HepG2 (cell line): Measurements from ENCODE around the gene SLC5A5. TPM values are rescaled to one million over a fixed set of nuclear protein-coding genes. Genes with fewer than 3 reads are reported as not detected.

Experiments used
- E2F5 ChIP-seq: sonication (generic); formaldehyde crosslinking; conservative IDR thresholded peaks from 2 replicates; pipeline ENCODE4 v1.4.0; 2020; ENCODE audit warnings: missing genetic modification reagents
- HES4 ChIP-seq: sonication (generic); formaldehyde crosslinking; IDR thresholded peaks from 2 replicates; pipeline ENCODE4 v1.9.0; 2021; ENCODE audit warnings: mild to moderate bottlenecking, missing genetic modification reagents, borderline replicate concordance
- HNRNPH1 ChIP-seq: fragments of 200-400 bp; formaldehyde crosslinking; optimal IDR thresholded peaks from 2 replicates; pipeline ENCODE3; 2017; ENCODE audit warnings: mild to moderate bottlenecking, low read depth, low read length
- HOXD1 ChIP-seq: sonication (generic); formaldehyde crosslinking; IDR thresholded peaks from 2 replicates; pipeline ENCODE4 v1.5.0; 2020; ENCODE audit warnings: missing genetic modification reagents
- KLF12 ChIP-seq: sonication (generic); formaldehyde crosslinking; IDR thresholded peaks from 2 replicates; pipeline ENCODE4 v1.4.0; 2020; ENCODE audit warnings: missing genetic modification reagents, borderline replicate concordance
- NFE2L1 ChIP-seq: sonication (generic); formaldehyde crosslinking; IDR thresholded peaks from 2 replicates; pipeline ENCODE4 v1.4.0; 2020; ENCODE audit warnings: missing genetic modification reagents, mild to moderate bottlenecking, borderline replicate concordance
- PPARG ChIP-seq: conservative IDR thresholded peaks from 2 replicates; pipeline ENCODE4 v1.6.1; 2016; ENCODE audit warnings: missing biosample characterization, missing genetic modification reagents
- SMYD3 ChIP-seq: sonication (generic); formaldehyde crosslinking; IDR thresholded peaks from 2 replicates; pipeline ENCODE4 v1.8.1; 2023; ENCODE audit warnings: mild to moderate bottlenecking, missing genetic modification reagents
- SP1 ChIP-seq, 2 experiments: fragments of 450-650 bp in 1 of 2; sonication (generic) in 1 of 2; formaldehyde crosslinking in 1 of 2; IDR thresholded peaks; 2 replicates each; pipeline versions ENCODE4 v1.4.0 to v1.6.1; 2016 to 2020; ENCODE audit warnings: missing genetic modification reagents in 1 of 2
- SRSF1 ChIP-seq: fragments of 200-400 bp; formaldehyde crosslinking; optimal IDR thresholded peaks from 2 replicates; pipeline ENCODE3; 2017; ENCODE audit warnings: mild to moderate bottlenecking, low read depth, low read length, moderate library complexity
- STAT5B ChIP-seq: sonication (generic); formaldehyde crosslinking; IDR thresholded peaks from 2 replicates; pipeline ENCODE4 v1.4.0; 2020; ENCODE audit warnings: missing genetic modification reagents
- TCF12 ChIP-seq, 2 experiments: fragments of 450-650 bp in 1 of 2; sonication (generic) in 1 of 2; formaldehyde crosslinking in 1 of 2; IDR thresholded peaks; 2 replicates each; pipeline versions ENCODE4 v1.6.1 to v1.8.0; 2017 to 2022; ENCODE audit warnings: antibody characterized with exemption in 1 of 2, mild to moderate bottlenecking in 1 of 2, missing genetic modification reagents in 1 of 2, moderate library complexity in 1 of 2
- TEAD3 ChIP-seq: optimal IDR thresholded peaks from 2 replicates; pipeline ENCODE3; 2016; ENCODE audit warnings: borderline replicate concordance
- ZC3H4 ChIP-seq: sonication (generic); formaldehyde crosslinking; IDR thresholded peaks from 2 replicates; pipeline ENCODE4 v1.4.0; 2020; ENCODE audit warnings: missing genetic modification reagents, borderline replicate concordance
- ZNF333 ChIP-seq: sonication (generic); formaldehyde crosslinking; IDR thresholded peaks from 2 replicates; pipeline ENCODE4 v1.4.0; 2020; ENCODE audit warnings: mild to moderate bottlenecking, missing genetic modification reagents, borderline replicate concordance
- ZNF354B ChIP-seq: sonication (generic); formaldehyde crosslinking; IDR thresholded peaks from 2 replicates; pipeline ENCODE4 v1.8.0; 2022; ENCODE audit warnings: mild to moderate bottlenecking, missing genetic modification reagents
- ZNF580 ChIP-seq: IDR thresholded peaks from 2 replicates; pipeline ENCODE4 v1.6.1; 2016; ENCODE audit warnings: low read depth, borderline replicate concordance
- ZNF724P ChIP-seq: sonication (generic); formaldehyde crosslinking; IDR thresholded peaks from 2 replicates; pipeline ENCODE4 v1.8.0; 2022; ENCODE audit warnings: missing genetic modification reagents, borderline replicate concordance
- ZNF780A ChIP-seq: sonication (generic); formaldehyde crosslinking; IDR thresholded peaks from 2 replicates; pipeline ENCODE4 v1.8.0; 2022; ENCODE audit warnings: mild to moderate bottlenecking, missing genetic modification reagents, moderate library complexity
- ZNF781 ChIP-seq: sonication (generic); formaldehyde crosslinking; IDR thresholded peaks from 2 replicates; pipeline ENCODE4 v1.5.1; 2020; ENCODE audit warnings: borderline replicate concordance, mild to moderate bottlenecking, missing genetic modification reagents; ENCODE audit errors: not compliant biosample characterization
- ZSCAN31 ChIP-seq: sonication (generic); formaldehyde crosslinking; IDR thresholded peaks from 2 replicates; pipeline ENCODE4 v1.5.0; 2020; ENCODE audit warnings: low read depth, mild to moderate bottlenecking, missing genetic modification reagents
- polyA plus RNA-seq, 8 experiments: library from polyadenylated mRNA; depleted of rRNA in 3 of 8; stranded (reverse) in 7 of 8; unstranded in 1 of 8; fragments of >200 nt; fragmentation: Illumina TruSeq in 4 of 8; extraction: Trizol in 4 of 8; gene quantifications; 2 replicates each; pipeline versions ENCODE4 v1.2.1 to v1.2.3, GENCODE V29; 2011 to 2016; ENCODE audit warnings: low read depth in 4 of 8, missing spikeins in 1 of 8, mixed read lengths in 1 of 8; ENCODE audit not compliant: insufficient read depth in 1 of 8
- total RNA-seq, 5 experiments: library from RNA; depleted of rRNA; stranded (reverse); fragments of >200 nt; fragmentation: Illumina TruSeq; extraction: Trizol; gene quantifications; 2 replicates each; pipeline ENCODE4 v1.2.3, GENCODE V29; 2016; ENCODE audit warnings: low read depth in 1 of 5
- TF ChIP-seq, protein P1 (sequence below), 2 experiments: fragments of 450-650 bp in 1 of 2; sonication (generic) in 1 of 2; formaldehyde crosslinking; IDR thresholded peaks; 2 replicates each; pipeline versions ENCODE4 v1.5.0 to v1.8.0; 2020 to 2022; ENCODE audit warnings: mild to moderate bottlenecking in 1 of 2, missing genetic modification reagents in 1 of 2
- TF ChIP-seq, protein P2 (sequence below): sonication (generic); formaldehyde crosslinking; conservative IDR thresholded peaks from 2 replicates; pipeline ENCODE4 v1.8.1; 2023; ENCODE audit warnings: missing genetic modification reagents

The SLC5A5 gene
- total and polyA plus RNA-seq, 2 of the 13 experiments (the other 11 are each of a cell fraction or from before 2014, with no cell fraction given): not detected

- TF ChIP-seq TEAD3 (CRISPR knock-in tag) (no peak), ZNF780A (CRISPR knock-in tag) (peak; percentile 61; the same call in 1 of the 2 replicates), STAT5B (peak; percentile 75; the same call in 1 of the 2 replicates), ZC3H4 (CRISPR knock-in tag) (no peak), HOXD1 (no peak), PPARG (no peak), ZNF354B (CRISPR knock-in tag) (no peak), HNRNPH1 (no peak), ZNF580 (no peak), ZNF781 (CRISPR knock-in tag) (peak; percentile 80), ZSCAN31 (no peak), ZNF333 (CRISPR knock-in tag) (no peak), ZNF724P (CRISPR knock-in tag) (no peak), SMYD3 (no peak), SRSF1 (peak; percentile 14), KLF12 (CRISPR knock-in tag) (no peak; the same call in 1 of the 2 replicates), E2F5 (CRISPR knock-in tag) (no peak; the same call in 1 of the 2 replicates), TCF12 (IDR thresholded peaks at IDR 0.05) (no peak), TCF12 (CRISPR knock-in tag; IDR thresholded peaks at IDR 0.05) (no peak), SP1 (IDR thresholded peaks at IDR 0.05) (no peak), SP1 (CRISPR knock-in tag; IDR thresholded peaks at IDR 0.05) (peak; percentile 68), HES4 (CRISPR knock-in tag) (peak; percentile 79; the same call in 1 of the 2 replicates), NFE2L1 (CRISPR knock-in tag) (no peak)
- TF ChIP-seq, protein P1, sequence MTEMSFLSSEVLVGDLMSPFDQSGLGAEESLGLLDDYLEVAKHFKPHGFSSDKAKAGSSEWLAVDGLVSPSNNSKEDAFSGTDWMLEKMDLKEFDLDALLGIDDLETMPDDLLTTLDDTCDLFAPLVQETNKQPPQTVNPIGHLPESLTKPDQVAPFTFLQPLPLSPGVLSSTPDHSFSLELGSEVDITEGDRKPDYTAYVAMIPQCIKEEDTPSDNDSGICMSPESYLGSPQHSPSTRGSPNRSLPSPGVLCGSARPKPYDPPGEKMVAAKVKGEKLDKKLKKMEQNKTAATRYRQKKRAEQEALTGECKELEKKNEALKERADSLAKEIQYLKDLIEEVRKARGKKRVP (CRISPR knock-in tag; IDR thresholded peaks at IDR 0.05): 0 out of 4 replicates have a peak, but pooled peaks of 1 of the 2 experiments have one; percentile 33
- TF ChIP-seq, protein P2, sequence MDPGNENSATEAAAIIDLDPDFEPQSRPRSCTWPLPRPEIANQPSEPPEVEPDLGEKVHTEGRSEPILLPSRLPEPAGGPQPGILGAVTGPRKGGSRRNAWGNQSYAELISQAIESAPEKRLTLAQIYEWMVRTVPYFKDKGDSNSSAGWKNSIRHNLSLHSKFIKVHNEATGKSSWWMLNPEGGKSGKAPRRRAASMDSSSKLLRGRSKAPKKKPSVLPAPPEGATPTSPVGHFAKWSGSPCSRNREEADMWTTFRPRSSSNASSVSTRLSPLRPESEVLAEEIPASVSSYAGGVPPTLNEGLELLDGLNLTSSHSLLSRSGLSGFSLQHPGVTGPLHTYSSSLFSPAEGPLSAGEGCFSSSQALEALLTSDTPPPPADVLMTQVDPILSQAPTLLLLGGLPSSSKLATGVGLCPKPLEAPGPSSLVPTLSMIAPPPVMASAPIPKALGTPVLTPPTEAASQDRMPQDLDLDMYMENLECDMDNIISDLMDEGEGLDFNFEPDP (CRISPR knock-in tag): no peak
These were observed 12.0 kb upstream of the SLC5A5 start, which contains the start of gene RPL18A (continued) for GRCh38 chr19:17859533-17860330.
